Measurements from ENCODE around the gene KBTBD7. TPM values are rescaled to one million over a fixed set of nuclear protein-coding genes. Genes with fewer than 3 reads are reported as not detected.

Gene KBTBD7, protein sequence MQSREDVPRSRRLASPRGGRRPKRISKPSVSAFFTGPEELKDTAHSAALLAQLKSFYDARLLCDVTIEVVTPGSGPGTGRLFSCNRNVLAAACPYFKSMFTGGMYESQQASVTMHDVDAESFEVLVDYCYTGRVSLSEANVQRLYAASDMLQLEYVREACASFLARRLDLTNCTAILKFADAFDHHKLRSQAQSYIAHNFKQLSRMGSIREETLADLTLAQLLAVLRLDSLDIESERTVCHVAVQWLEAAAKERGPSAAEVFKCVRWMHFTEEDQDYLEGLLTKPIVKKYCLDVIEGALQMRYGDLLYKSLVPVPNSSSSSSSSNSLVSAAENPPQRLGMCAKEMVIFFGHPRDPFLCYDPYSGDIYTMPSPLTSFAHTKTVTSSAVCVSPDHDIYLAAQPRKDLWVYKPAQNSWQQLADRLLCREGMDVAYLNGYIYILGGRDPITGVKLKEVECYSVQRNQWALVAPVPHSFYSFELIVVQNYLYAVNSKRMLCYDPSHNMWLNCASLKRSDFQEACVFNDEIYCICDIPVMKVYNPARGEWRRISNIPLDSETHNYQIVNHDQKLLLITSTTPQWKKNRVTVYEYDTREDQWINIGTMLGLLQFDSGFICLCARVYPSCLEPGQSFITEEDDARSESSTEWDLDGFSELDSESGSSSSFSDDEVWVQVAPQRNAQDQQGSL
- 3.0 and 3.3 TPM in 2 replicates for total RNA-seq

DNA sequence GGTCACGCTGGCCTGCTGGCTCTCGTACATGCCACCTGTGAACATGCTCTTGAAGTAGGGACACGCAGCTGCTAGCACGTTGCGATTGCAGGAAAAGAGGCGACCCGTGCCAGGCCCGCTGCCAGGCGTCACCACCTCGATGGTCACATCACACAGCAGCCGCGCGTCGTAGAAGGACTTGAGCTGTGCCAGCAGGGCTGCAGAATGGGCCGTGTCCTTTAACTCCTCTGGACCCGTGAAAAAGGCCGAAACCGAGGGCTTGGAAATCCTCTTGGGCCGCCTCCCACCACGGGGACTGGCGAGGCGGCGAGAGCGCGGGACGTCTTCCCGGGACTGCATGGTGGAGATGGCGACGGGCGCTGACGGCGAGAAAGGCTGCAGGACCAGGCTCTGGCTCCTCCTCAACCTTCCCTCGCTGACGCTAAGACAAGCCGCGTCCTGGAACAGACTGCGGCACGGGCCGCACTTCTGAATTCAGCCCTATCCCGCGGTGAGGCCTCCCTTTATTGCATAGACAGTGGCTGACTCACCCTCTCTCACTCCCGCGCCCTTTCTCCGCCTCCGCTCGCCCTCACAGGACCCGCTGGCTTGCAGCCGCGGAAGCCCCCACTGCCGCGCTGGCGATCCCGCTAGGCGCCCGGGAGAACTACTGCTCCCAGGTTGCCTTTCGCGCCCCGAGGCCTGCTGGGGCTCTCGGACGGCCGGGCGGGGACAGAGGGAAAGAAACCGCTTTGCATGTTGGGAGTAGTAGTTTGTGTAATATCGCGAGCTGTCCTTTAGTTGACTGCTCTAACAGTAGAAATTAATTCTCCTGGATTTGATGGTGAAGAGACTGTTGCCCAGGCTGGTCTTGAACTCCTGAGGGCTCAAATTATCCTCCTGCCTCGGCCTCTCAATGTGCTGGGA, at the start of gene KBTBD7:
Gene KBTBD7 (minus strand): TSS at position 651 of the 906 bp plus-strand sequence. CDS start 312 bp downstream, at position 339.

Other genes with a start within 250 kb of the KBTBD7 start
- gene ELF1, start 175.3 kb downstream of the KBTBD7 start, total RNA-seq: 18.0 and 20.2 TPM in 2 replicates
- 7.7 and 10.8 TPM in 2 replicates for gene WBP4, start 133.1 kb downstream of the KBTBD7 start, total RNA-seq
- gene KBTBD6, start 61.8 kb downstream of the KBTBD7 start, total RNA-seq: 9.1 and 9.9 TPM in 2 replicates
- 8.9 and 11.4 TPM in 2 replicates for gene MTRF1, start 69.0 kb upstream of the KBTBD7 start, total RNA-seq
- gene NAA16, start 116.7 kb upstream of the KBTBD7 start, total RNA-seq: 3.6 and 4.0 TPM in 2 replicates

Data from bronchus fibroblast of lung (primary cell).